ENCODE results near the gene LIMS2.
A peak's percentile ranks its signal among the peaks of the same experiment; 100 is the strongest.

The LIMS2 gene

DNA sequence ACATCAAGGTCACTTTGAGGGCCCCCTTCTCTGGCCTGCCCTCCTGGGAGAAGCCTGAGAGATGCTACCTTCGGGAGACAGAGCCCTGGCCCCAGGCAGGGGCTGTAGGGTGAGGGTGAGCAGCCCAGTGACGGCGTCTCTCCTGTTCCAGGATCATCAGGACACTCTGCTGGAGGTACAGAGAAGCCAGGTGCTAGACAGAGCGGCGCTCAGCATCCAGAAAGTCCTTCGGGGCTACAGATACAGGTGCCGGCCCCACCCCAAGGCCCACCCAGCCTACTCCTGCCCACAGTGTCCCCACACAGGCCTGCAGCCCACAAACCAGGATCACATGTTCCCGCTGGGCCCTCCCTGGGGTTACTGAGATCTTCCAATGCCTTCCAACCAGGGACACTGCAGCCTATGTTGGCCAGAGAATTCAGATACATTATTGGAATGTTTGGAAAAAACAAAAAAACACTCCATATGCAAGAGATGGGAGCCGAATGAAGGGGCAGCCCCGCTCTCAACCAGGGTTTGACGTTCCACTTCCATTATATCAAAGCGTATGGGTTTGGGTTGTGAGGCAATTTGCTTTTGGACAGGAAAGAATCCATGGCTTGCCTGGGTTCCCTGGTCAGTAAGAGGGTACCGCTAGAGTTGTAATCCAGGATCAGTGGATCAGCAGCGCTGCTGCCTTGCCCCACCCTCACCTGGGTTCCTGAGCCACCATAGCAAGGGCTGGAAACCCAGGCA, 78.9 kb downstream of the LIMS2 start:
- no peak for DNase-seq

DNA sequence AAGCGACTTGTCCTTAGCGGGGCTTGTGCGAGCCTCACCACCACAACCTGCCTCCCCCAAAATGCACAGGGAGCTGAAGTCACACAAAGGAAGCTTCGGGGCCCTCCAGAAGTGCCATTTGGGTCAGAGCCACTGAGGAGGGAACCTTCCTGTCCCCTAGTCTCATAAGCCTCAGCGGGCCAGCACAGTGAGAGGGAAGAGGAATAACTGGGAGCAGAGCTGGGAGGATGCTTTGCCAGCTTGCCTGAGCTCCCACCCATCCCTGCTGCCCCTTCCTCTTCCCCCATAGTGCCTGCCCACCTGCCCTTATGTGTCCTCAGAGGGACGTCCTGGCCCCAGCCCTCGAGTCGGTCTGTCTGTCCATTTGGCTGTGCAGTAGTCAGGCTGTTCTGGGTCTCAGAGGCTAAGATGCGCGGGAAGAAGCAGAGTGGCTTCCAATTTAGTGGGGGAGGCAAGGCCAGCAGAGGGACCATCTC, 81.2 kb downstream of the LIMS2 start:
- DNase-seq: no peak

DNA sequence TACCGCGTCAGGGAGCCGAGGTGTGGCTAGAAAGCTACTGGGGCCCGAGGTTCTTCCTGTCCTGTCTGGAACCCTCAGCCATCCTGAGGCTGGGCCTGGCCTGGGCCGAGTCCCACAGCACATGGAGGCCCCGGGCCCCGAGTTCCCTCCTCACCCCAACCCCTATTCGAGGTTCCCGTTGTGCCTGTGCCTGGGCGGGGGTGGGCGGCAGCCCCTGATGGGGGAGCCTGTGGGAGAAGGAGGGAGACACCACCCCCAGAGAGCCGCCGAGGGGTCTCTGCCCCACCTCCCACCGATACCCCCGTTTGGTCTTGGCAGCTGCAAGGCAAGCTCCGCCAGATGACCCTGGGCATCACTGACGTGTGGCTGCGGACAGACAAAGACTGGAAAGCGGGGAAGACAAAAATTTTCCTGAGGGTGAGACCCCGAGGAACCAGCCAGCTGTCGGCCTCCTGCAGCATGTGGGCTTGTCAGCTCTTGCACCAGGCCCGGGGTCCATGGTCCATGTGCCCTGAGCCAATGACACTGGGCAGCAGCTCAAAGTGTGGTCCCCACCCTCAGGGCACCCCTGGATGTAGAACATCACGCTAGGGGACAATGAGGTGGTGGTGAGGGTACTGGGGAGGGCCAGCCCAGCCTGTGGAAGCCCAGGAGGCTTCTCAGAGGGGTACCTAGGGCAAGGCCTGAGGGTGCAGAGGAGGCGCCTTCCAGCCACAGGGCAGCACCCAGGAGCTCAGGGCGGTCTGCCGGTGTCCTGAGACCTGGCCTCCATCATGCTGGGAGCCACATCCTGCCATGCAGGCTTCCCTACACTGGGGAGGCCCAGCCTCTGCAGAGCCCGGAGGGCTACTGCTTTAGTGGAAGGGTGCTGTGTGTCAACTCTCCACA, 81.9 kb downstream of the LIMS2 start:
- no peak for DNase-seq

DNA sequence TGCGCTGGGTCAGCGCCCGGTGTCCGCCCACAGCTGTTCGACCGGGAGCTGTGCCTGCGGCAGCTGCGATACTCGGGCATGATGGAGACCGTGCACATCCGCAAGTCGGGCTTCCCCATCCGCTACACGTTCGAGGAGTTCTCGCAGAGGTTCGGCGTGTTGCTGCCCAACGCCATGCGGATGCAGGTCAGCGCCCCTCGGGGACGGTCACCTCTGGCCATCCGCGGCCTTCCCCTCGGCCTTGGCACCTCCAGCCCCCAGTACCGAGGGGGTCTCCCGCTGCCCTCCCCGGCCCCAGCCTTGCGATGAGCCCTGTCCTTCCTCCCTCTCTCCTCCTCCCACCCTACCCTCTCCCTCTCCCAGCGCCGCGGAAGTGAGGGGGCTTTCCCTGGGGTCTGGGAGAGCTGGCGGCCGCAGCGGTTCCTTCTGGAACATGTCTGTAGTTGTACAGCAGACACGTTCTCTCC, 82.5 kb downstream of the LIMS2 start:
- no peak for DNase-seq

DNA sequence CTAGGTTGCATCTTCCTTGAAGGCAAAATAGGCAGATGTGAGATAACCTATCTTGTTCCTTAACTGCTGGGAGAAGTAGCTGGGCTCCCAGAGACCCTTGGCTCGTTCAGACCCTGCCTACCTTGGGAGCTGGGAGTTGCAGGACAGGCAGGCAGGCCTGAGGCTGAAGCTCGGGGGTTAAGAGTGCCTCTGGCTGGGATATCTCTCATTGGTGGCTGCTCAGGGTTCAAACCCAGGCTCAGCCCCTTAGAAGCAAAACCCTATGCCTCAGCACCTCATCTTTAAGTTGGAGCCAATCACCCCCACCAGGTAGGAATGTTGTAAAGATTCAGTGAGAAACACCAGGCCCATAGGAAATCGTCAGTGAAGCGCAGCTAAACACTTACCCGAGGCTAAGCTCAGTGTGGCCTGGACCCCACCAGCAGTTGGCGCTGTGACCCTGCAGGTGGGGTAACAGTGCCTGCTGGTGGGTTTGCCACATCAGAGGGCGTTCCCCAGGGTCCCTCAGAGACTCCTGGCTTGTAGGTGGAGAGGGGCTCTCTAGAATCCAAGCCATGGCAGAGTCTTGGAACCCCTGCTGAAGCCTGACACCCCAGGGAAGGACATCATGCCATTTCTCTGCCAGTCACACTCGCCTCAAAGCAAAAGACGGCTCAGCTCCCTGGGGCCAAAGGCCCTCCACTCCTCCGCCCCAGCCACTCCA, 84.0 kb downstream of the LIMS2 start:
- DNase-seq: peak; percentile 6

DNA sequence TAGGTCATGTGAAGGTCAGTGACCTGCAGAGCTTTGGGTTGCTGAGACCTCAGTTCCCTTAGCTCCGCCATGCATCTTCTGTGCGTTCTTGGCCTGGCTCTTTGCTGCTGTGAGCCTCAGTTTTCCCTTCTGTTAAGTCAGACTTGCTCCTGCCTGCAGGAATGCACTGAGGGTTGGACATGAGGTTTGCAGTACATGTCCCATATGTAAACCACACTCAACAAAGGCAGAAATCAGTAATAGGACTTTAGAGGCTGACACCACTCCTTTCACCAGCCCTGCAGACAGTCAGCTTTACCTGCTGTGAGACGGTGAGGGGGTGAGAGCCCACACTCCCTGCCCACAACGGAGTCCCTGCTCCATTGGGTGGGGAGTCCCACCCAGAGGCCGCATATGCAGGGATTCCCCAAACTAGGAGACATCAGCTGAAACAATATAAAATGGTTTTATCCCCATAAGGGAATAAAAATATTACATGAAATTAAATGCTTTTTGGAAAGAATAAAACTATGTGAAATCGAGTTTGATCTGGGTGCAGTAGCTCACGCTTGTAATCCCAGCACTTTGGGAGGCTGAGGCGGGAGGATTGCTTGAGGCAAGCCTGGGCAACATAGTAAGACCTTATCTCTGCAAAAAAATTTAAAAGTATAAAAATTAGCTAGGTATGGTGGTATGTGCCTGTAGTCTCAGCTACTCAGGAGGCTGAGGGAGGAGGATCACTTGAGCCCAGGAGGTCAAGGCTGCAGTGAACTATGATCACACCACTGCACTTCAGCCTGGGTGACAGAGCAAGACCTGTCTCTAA, 84.7 kb downstream of the LIMS2 start:
- DNase-seq: no peak

DNA sequence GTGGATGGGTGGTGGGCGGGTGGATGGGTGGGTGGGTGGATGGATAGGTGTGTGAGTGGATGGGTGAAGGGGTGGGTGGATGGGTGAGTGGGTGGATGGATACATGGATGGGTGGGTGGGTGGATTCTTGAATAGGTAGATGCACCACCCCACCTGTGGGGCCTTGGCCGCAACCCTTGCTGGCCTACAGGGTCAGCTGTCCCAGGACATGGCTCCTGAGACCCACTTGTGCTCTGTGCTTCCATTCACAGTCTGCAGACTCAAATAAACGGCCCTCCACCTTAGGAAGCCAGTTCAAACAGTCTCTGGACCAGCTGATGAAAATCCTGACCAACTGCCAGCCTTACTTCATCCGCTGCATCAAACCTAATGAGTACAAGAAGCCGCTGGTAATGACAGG, 85.5 kb downstream of the LIMS2 start:
- DNase-seq: no peak

DNA sequence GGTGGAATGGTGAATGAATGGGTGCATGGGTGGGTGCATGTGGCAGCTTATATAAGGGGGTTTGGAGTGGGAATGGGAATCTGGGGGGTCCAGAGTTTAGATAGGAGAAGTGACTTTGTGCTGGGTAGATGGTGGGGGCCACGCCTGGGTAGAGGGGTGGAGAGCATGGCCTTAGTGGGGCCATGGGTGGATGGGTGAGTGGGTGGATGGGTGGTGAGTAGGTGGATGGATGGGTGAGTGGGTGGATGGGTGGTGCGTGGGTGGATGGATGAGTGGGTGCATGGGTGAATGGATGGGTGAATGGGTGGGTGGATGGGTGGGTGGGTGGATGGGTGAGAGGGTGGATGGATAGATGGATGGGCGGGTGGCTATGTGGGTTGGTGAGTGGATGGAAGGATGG, 86.0 kb downstream of the LIMS2 start:
- no peak for DNase-seq
